PFSK-1 (cell line): ENCODE results near the gene ATF6.

Experiments
- POLR2AphosphoS5 ChIP-seq: IDR thresholded peaks from 2 replicates; pipeline ENCODE4 v1.6.1; 2012; ENCODE audit warnings: low read depth, mild to moderate bottlenecking, control low read depth, low read length, moderate library complexity
- SIN3A ChIP-seq: IDR thresholded peaks from 2 replicates; pipeline ENCODE4 v1.6.1; 2012; ENCODE audit warnings: mild to moderate bottlenecking, low read length, moderate library complexity, borderline replicate concordance; ENCODE audit not compliant: insufficient read depth
- TAF1 ChIP-seq: IDR thresholded peaks from 2 replicates; pipeline ENCODE4 v1.6.1; 2012; ENCODE audit warnings: low read length, control low read depth, borderline replicate concordance; ENCODE audit not compliant: insufficient read depth
- TF ChIP-seq, protein P1 (sequence below), 2 experiments: IDR thresholded peaks; 2 replicates each; pipeline versions ENCODE4 v1.6.1 to v1.8.0; 2011 to 2012; ENCODE audit warnings: low read depth in 2 of 2, low read length in 2 of 2, control low read depth in 1 of 2, inconsistent platforms in 1 of 2, mild to moderate bottlenecking in 1 of 2, moderate library complexity in 1 of 2; ENCODE audit not compliant: insufficient read depth in 1 of 2

DNA sequence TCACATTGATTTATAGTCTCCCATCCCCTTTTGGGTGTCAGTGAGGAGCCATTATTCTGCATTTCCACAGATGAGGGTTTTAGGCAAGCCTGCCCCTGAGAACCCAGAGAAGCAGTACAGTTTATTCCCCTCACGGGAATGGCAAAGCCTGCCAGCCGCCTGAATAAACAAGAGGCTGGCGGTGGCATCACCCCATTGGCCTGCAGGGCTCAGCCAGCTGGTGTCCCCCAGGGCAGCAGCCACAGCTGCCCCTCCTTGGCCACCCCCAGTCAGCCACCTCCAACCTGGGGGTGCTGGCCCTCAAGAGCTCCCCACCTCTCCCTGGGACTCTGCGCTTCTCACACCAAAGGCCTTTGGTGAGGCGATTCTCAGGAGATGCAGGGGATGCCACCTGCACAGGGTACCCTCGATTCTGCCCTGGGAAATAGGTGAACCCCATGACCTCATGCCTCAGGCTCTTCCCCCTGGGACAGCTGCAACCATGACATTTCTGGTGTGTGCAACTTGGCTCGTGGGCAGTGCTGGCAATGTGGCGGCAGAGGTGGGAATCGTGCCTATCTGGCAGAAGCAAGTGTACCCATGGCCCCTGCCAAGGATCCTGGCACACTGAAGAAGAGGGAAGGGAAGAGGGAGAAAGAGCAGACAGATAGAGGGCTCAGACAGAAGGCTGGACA lies 243.5 kb downstream of the ATF6 start:
- TF ChIP-seq POLR2AphosphoS5 (no peak), TAF1 (no peak), SIN3A (no peak)
- TF ChIP-seq, protein P1, sequence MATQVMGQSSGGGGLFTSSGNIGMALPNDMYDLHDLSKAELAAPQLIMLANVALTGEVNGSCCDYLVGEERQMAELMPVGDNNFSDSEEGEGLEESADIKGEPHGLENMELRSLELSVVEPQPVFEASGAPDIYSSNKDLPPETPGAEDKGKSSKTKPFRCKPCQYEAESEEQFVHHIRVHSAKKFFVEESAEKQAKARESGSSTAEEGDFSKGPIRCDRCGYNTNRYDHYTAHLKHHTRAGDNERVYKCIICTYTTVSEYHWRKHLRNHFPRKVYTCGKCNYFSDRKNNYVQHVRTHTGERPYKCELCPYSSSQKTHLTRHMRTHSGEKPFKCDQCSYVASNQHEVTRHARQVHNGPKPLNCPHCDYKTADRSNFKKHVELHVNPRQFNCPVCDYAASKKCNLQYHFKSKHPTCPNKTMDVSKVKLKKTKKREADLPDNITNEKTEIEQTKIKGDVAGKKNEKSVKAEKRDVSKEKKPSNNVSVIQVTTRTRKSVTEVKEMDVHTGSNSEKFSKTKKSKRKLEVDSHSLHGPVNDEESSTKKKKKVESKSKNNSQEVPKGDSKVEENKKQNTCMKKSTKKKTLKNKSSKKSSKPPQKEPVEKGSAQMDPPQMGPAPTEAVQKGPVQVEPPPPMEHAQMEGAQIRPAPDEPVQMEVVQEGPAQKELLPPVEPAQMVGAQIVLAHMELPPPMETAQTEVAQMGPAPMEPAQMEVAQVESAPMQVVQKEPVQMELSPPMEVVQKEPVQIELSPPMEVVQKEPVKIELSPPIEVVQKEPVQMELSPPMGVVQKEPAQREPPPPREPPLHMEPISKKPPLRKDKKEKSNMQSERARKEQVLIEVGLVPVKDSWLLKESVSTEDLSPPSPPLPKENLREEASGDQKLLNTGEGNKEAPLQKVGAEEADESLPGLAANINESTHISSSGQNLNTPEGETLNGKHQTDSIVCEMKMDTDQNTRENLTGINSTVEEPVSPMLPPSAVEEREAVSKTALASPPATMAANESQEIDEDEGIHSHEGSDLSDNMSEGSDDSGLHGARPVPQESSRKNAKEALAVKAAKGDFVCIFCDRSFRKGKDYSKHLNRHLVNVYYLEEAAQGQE (IDR thresholded peaks at IDR 0.05; ENCODE audit: insufficient read depth in 1 of 2, low read depth in 2 of 2, low read length in 2 of 2), result no peak
